WTC11 (cell line): ENCODE measurements around the gene IL6ST. TPM values are rescaled to one million over a fixed set of nuclear protein-coding genes. Genes with fewer than 3 reads are reported as not detected.

Source experiments
- ATAC-seq: fragments of 200-7000 bp; cut with Tn5 transposase; 2 replicates; pipeline ENCODE4 v1.10.0; 2021; ENCODE audit warnings: mild to moderate bottlenecking, moderate library complexity
- CTCF ChIA-PET: fragments of 300-600 bp; sonication (Branson Sonifier 250); formaldehyde crosslinking; loops from one replicate; lab custom pipeline; 2021; ENCODE audit warnings: antibody characterized with exemption; lab: Charles Lee
- POLR2A ChIA-PET: fragments of 350-600 bp; sonication (Branson Sonifier 250); formaldehyde crosslinking; loops from one replicate; lab custom pipeline; 2021; ENCODE audit warnings: antibody characterized with exemption; lab: Charles Lee
- DNase-seq: peaks from one replicate; pipeline ENCODE4 v3.0.0; 2021; ENCODE audit warnings: low spot score
- H3K27ac Mint-ChIP-seq: 2 replicates; pipeline ENCODE4 v1.8.0; 2021; ENCODE audit warnings: mixed read lengths
- H3K27me3 Mint-ChIP-seq: 2 replicates; pipeline ENCODE4 v1.8.0; 2021; ENCODE audit warnings: low read depth, mild to moderate bottlenecking, moderate library complexity, mixed read lengths
- H3K36me3 Mint-ChIP-seq: 2 replicates; pipeline ENCODE4 v1.8.0; 2021; ENCODE audit warnings: mixed read lengths
- H3K4me1 Mint-ChIP-seq: 2 replicates; pipeline ENCODE4 v1.8.0; 2022; ENCODE audit warnings: mixed read lengths
- H3K4me3 Mint-ChIP-seq: 2 replicates; pipeline ENCODE4 v1.8.0; 2021; ENCODE audit warnings: mild to moderate bottlenecking, moderate library complexity, mixed read lengths
- H3K9me3 Mint-ChIP-seq: 2 replicates; pipeline ENCODE4 v1.8.0; 2021; ENCODE audit warnings: mixed read lengths
- ESRRA ChIP-seq: sonication (generic); formaldehyde crosslinking; IDR thresholded peaks from 2 replicates; pipeline ENCODE4 v1.8.1; 2022; ENCODE audit warnings: mild to moderate bottlenecking, missing genetic modification reagents, borderline replicate concordance
- ETV6 ChIP-seq: sonication (generic); formaldehyde crosslinking; IDR thresholded peaks from 2 replicates; pipeline ENCODE4 v1.8.1; 2022; ENCODE audit warnings: mild to moderate bottlenecking, missing genetic modification reagents
- FOXK1 ChIP-seq: sonication (generic); formaldehyde crosslinking; IDR thresholded peaks from 2 replicates; pipeline ENCODE4 v1.8.0; 2022; ENCODE audit warnings: mild to moderate bottlenecking, moderate library complexity, missing genetic modification reagents
- FOXP1 ChIP-seq: sonication (generic); formaldehyde crosslinking; IDR thresholded peaks from 2 replicates; pipeline ENCODE4 v1.8.0; 2022; ENCODE audit warnings: missing genetic modification reagents, mild to moderate bottlenecking, moderate library complexity, borderline replicate concordance
- GABPB1 ChIP-seq: sonication (generic); formaldehyde crosslinking; IDR thresholded peaks from 2 replicates; pipeline ENCODE4 v1.8.1; 2023; ENCODE audit warnings: mild to moderate bottlenecking, missing genetic modification reagents
- HMGA2 ChIP-seq: fragments of 250-450 bp; sonication (Bioruptor Pico); IDR thresholded peaks from 2 replicates; pipeline ENCODE4 v1.4.0; 2021; ENCODE audit warnings: mild to moderate bottlenecking, moderate library complexity
- MYBL2 ChIP-seq: sonication (generic); formaldehyde crosslinking; IDR thresholded peaks from 2 replicates; pipeline ENCODE4 v1.8.1; 2023; ENCODE audit warnings: mild to moderate bottlenecking, moderate library complexity, missing genetic modification reagents
- NFE2L1 ChIP-seq: sonication (generic); formaldehyde crosslinking; IDR thresholded peaks from 2 replicates; pipeline ENCODE4 v1.8.1; 2023; ENCODE audit warnings: missing genetic modification reagents
- NR3C1 ChIP-seq: sonication (generic); formaldehyde crosslinking; conservative IDR thresholded peaks from 2 replicates; pipeline ENCODE4 v1.8.1; 2023; ENCODE audit warnings: low read depth, mild to moderate bottlenecking, missing genetic modification reagents
- RELA ChIP-seq: sonication (generic); formaldehyde crosslinking; IDR thresholded peaks from 2 replicates; pipeline ENCODE4 v1.8.1; 2022; ENCODE audit warnings: missing genetic modification reagents, mild to moderate bottlenecking, borderline replicate concordance
- TP53 ChIP-seq: sonication (generic); formaldehyde crosslinking; IDR thresholded peaks from 2 replicates; pipeline ENCODE4 v1.8.1; 2023; ENCODE audit warnings: mild to moderate bottlenecking, missing genetic modification reagents
- ZNF263 ChIP-seq: sonication (generic); formaldehyde crosslinking; IDR thresholded peaks from 2 replicates; pipeline ENCODE4 v1.8.1; 2022; ENCODE audit warnings: low read depth, mild to moderate bottlenecking, moderate library complexity, missing genetic modification reagents
- ZNF416 ChIP-seq: fragments of 250-450 bp; sonication (Bioruptor Pico); IDR thresholded peaks from 2 replicates; pipeline ENCODE4 v1.9.0; 2021; ENCODE audit warnings: mild to moderate bottlenecking, inconsistent platforms
- ZNF671 ChIP-seq: fragments of 250-450 bp; sonication (Bioruptor Pico); IDR thresholded peaks from 2 replicates; pipeline ENCODE4 v1.8.0; 2021; ENCODE audit warnings: mild to moderate bottlenecking
- total RNA-seq: library from RNA; stranded (reverse); gene quantifications from 3 replicates; pipeline ENCODE4 v1.2.3, GENCODE V29; 2021
- TF ChIP-seq, protein P1 (sequence below): fragments of 250-450 bp; sonication (Bioruptor Pico); IDR thresholded peaks from 2 replicates; pipeline ENCODE4 v1.9.0; 2021; ENCODE audit warnings: mild to moderate bottlenecking, borderline replicate concordance
- TF ChIP-seq, protein P2 (sequence below): sonication (generic); formaldehyde crosslinking; IDR thresholded peaks from 2 replicates; pipeline ENCODE4 v1.8.1; 2022; ENCODE audit warnings: mild to moderate bottlenecking, moderate library complexity, missing genetic modification reagents
- TF ChIP-seq, protein P3 (sequence below): sonication (generic); formaldehyde crosslinking; IDR thresholded peaks from 2 replicates; pipeline ENCODE4 v1.8.1; 2022; ENCODE audit warnings: low read depth, missing genetic modification reagents, borderline replicate concordance
- TF ChIP-seq, protein P4 (sequence below): fragments of 250-450 bp; sonication (Bioruptor Pico); IDR thresholded peaks from 2 replicates; pipeline ENCODE4 v1.9.0; 2021; ENCODE audit warnings: moderate library complexity, mild to moderate bottlenecking, inconsistent platforms, borderline replicate concordance
- TF ChIP-seq, protein P5 (sequence below): sonication (generic); formaldehyde crosslinking; IDR thresholded peaks from 2 replicates; pipeline ENCODE4 v1.8.1; 2022; ENCODE audit warnings: low read depth, mild to moderate bottlenecking, moderate library complexity, missing genetic modification reagents, borderline replicate concordance
- TF ChIP-seq, protein P6 (sequence below): sonication (generic); formaldehyde crosslinking; IDR thresholded peaks from 2 replicates; pipeline ENCODE4 v1.8.1; 2022; ENCODE audit warnings: mild to moderate bottlenecking, missing genetic modification reagents, moderate library complexity, borderline replicate concordance
- TF ChIP-seq, protein P7 (sequence below): fragments of 250-450 bp; sonication (Bioruptor Pico); IDR thresholded peaks from 2 replicates; pipeline ENCODE4 v1.8.0; 2021; ENCODE audit warnings: mild to moderate bottlenecking
- TF ChIP-seq, protein P8 (sequence below): sonication (generic); formaldehyde crosslinking; IDR thresholded peaks from 2 replicates; pipeline ENCODE4 v1.8.0; 2023; ENCODE audit warnings: missing genetic modification reagents, mild to moderate bottlenecking, borderline replicate concordance

IL6ST gene
- total RNA-seq, 1 experiment from 2014 or later, result 8.4 TPM

DNA sequence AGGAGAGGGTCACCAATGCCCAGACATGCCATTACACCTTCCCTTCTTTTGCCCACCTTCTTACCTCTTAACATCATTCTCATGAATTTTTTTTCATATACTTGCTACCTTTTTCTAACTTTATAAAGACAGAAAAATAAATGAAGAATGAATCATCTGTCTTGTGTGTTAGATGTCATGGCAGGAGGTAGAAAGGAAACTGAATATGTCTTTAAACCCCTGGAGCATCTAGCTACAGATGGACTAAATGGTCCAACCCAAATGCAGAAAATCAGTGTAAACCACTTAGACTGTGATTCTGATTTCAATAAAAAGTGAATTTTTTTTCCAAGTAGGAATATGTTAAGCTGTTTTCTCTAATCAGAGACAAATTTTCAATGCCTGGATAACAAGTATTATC is 11.8 kb upstream of the IL6ST start (continued):
- TF ChIP-seq, protein P1, sequence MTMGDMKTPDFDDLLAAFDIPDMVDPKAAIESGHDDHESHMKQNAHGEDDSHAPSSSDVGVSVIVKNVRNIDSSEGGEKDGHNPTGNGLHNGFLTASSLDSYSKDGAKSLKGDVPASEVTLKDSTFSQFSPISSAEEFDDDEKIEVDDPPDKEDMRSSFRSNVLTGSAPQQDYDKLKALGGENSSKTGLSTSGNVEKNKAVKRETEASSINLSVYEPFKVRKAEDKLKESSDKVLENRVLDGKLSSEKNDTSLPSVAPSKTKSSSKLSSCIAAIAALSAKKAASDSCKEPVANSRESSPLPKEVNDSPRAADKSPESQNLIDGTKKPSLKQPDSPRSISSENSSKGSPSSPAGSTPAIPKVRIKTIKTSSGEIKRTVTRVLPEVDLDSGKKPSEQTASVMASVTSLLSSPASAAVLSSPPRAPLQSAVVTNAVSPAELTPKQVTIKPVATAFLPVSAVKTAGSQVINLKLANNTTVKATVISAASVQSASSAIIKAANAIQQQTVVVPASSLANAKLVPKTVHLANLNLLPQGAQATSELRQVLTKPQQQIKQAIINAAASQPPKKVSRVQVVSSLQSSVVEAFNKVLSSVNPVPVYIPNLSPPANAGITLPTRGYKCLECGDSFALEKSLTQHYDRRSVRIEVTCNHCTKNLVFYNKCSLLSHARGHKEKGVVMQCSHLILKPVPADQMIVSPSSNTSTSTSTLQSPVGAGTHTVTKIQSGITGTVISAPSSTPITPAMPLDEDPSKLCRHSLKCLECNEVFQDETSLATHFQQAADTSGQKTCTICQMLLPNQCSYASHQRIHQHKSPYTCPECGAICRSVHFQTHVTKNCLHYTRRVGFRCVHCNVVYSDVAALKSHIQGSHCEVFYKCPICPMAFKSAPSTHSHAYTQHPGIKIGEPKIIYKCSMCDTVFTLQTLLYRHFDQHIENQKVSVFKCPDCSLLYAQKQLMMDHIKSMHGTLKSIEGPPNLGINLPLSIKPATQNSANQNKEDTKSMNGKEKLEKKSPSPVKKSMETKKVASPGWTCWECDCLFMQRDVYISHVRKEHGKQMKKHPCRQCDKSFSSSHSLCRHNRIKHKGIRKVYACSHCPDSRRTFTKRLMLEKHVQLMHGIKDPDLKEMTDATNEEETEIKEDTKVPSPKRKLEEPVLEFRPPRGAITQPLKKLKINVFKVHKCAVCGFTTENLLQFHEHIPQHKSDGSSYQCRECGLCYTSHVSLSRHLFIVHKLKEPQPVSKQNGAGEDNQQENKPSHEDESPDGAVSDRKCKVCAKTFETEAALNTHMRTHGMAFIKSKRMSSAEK (CRISPR knock-in tag), result no peak
- TF ChIP-seq ETV6 (no peak), ZNF671 (no peak), TP53 (CRISPR knock-in tag) (no peak), ESRRA (no peak), RELA (CRISPR knock-in tag) (no peak), FOXP1 (CRISPR knock-in tag) (no peak), FOXK1 (CRISPR knock-in tag) (no peak), MYBL2 (CRISPR knock-in tag) (no peak), HMGA2 (no peak), ZNF263 (no peak), NFE2L1 (CRISPR knock-in tag) (no peak)
- TF ChIP-seq, protein P2, sequence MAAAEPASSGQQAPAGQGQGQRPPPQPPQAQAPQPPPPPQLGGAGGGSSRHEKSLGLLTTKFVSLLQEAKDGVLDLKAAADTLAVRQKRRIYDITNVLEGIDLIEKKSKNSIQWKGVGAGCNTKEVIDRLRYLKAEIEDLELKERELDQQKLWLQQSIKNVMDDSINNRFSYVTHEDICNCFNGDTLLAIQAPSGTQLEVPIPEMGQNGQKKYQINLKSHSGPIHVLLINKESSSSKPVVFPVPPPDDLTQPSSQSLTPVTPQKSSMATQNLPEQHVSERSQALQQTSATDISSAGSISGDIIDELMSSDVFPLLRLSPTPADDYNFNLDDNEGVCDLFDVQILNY (CRISPR knock-in tag), result no peak
- TF ChIP-seq, protein P3, sequence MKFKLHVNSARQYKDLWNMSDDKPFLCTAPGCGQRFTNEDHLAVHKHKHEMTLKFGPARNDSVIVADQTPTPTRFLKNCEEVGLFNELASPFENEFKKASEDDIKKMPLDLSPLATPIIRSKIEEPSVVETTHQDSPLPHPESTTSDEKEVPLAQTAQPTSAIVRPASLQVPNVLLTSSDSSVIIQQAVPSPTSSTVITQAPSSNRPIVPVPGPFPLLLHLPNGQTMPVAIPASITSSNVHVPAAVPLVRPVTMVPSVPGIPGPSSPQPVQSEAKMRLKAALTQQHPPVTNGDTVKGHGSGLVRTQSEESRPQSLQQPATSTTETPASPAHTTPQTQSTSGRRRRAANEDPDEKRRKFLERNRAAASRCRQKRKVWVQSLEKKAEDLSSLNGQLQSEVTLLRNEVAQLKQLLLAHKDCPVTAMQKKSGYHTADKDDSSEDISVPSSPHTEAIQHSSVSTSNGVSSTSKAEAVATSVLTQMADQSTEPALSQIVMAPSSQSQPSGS, result no peak

DNA sequence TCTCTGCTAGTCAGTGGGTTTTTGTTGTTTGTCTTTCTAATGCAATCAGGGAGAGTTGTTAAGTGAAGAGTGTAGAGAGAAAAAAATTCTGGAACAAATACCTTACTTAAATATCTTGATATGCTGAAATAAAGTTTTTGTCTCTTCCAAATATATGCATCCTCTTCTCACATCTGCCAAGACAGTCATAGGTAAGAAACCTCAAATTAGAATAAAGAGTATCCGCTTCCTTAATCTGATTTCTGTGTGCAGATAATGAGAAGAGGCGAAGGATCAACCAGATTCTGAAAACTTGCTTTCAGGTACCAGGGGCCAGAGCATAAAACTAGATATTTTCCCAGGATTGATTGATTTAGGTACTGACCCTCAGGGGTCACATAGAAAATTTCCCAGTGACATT is 11.3 kb upstream of the IL6ST start:
- H3K9me3 Mint-ChIP-seq, result peaks cover 21% of the 10 kb centered on the region
- H3K4me1 Mint-ChIP-seq, result no peaks in the 10 kb centered on the region
- ChIA-PET CTCF (no interaction called here), POLR2A (no interaction called here)
- H3K4me3 Mint-ChIP-seq, result no peak overlapping the region
- TF ChIP-seq, protein P4, sequence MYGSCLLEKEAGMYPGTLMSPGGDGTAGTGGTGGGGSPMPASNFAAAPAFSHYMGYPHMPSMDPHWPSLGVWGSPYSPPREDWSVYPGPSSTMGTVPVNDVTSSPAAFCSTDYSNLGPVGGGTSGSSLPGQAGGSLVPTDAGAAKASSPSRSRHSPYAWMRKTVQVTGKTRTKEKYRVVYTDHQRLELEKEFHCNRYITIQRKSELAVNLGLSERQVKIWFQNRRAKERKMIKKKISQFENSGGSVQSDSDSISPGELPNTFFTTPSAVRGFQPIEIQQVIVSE (CRISPR knock-in tag), result no peak
- TF ChIP-seq, protein P5, sequence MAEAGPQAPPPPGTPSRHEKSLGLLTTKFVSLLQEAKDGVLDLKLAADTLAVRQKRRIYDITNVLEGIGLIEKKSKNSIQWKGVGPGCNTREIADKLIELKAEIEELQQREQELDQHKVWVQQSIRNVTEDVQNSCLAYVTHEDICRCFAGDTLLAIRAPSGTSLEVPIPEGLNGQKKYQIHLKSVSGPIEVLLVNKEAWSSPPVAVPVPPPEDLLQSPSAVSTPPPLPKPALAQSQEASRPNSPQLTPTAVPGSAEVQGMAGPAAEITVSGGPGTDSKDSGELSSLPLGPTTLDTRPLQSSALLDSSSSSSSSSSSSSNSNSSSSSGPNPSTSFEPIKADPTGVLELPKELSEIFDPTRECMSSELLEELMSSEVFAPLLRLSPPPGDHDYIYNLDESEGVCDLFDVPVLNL, result no peak
- TF ChIP-seq TP53 (CRISPR knock-in tag), result no peak
- TF ChIP-seq, protein P6, sequence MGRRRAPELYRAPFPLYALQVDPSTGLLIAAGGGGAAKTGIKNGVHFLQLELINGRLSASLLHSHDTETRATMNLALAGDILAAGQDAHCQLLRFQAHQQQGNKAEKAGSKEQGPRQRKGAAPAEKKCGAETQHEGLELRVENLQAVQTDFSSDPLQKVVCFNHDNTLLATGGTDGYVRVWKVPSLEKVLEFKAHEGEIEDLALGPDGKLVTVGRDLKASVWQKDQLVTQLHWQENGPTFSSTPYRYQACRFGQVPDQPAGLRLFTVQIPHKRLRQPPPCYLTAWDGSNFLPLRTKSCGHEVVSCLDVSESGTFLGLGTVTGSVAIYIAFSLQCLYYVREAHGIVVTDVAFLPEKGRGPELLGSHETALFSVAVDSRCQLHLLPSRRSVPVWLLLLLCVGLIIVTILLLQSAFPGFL (CRISPR knock-in tag), result no peak
- TF ChIP-seq, protein P7, sequence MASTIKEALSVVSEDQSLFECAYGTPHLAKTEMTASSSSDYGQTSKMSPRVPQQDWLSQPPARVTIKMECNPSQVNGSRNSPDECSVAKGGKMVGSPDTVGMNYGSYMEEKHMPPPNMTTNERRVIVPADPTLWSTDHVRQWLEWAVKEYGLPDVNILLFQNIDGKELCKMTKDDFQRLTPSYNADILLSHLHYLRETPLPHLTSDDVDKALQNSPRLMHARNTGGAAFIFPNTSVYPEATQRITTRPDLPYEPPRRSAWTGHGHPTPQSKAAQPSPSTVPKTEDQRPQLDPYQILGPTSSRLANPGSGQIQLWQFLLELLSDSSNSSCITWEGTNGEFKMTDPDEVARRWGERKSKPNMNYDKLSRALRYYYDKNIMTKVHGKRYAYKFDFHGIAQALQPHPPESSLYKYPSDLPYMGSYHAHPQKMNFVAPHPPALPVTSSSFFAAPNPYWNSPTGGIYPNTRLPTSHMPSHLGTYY (CRISPR knock-in tag), result no peak
- no peak for TF ChIP-seq ZNF416
- TF ChIP-seq, protein P8, sequence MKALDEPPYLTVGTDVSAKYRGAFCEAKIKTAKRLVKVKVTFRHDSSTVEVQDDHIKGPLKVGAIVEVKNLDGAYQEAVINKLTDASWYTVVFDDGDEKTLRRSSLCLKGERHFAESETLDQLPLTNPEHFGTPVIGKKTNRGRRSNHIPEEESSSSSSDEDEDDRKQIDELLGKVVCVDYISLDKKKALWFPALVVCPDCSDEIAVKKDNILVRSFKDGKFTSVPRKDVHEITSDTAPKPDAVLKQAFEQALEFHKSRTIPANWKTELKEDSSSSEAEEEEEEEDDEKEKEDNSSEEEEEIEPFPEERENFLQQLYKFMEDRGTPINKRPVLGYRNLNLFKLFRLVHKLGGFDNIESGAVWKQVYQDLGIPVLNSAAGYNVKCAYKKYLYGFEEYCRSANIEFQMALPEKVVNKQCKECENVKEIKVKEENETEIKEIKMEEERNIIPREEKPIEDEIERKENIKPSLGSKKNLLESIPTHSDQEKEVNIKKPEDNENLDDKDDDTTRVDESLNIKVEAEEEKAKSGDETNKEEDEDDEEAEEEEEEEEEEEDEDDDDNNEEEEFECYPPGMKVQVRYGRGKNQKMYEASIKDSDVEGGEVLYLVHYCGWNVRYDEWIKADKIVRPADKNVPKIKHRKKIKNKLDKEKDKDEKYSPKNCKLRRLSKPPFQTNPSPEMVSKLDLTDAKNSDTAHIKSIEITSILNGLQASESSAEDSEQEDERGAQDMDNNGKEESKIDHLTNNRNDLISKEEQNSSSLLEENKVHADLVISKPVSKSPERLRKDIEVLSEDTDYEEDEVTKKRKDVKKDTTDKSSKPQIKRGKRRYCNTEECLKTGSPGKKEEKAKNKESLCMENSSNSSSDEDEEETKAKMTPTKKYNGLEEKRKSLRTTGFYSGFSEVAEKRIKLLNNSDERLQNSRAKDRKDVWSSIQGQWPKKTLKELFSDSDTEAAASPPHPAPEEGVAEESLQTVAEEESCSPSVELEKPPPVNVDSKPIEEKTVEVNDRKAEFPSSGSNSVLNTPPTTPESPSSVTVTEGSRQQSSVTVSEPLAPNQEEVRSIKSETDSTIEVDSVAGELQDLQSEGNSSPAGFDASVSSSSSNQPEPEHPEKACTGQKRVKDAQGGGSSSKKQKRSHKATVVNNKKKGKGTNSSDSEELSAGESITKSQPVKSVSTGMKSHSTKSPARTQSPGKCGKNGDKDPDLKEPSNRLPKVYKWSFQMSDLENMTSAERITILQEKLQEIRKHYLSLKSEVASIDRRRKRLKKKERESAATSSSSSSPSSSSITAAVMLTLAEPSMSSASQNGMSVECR (CRISPR knock-in tag), result no peak
- TF ChIP-seq NR3C1 (CRISPR knock-in tag), result no peak
- no peak for TF ChIP-seq GABPB1
- no peak overlapping the region for H3K27ac Mint-ChIP-seq
- H3K27me3 Mint-ChIP-seq, result no peaks in the 10 kb centered on the region; the same call in 1 of the 2 replicates
- ATAC-seq (no peak), DNase-seq (no peak)
- no peaks in the 10 kb centered on the region for H3K36me3 Mint-ChIP-seq
